NCI-H1930 (cell line): Measurements from ENCODE around the gene CACNA1C.

Source experiments
- DNase-seq, 2 experiments: peaks; one replicate each; lab custom pipeline; 2025; lab: John Stamatoyannopoulos, UW

CACNA1C gene

GRCh38 chr12:2414810-2415567, 362.2 kb downstream of the CACNA1C start:
- DNase-seq: no peak

- DNase-seq: no peak
Observed at GRCh38 chr12:2415568-2415944, 362.8 kb downstream of the CACNA1C start.

GRCh38 chr12:2416158-2416557, 363.4 kb downstream of the CACNA1C start:
- DNase-seq: no peak

- no peak for DNase-seq
Observed at GRCh38 chr12:2417481-2418160, 364.8 kb downstream of the CACNA1C start.

GRCh38 chr12:2418579-2418978, 365.8 kb downstream of the CACNA1C start:
- DNase-seq: no peak

GRCh38 chr12:2422591-2422990, 369.8 kb downstream of the CACNA1C start:
- no peak for DNase-seq

GRCh38 chr12:2429032-2429431, 376.2 kb downstream of the CACNA1C start:
- DNase-seq: no peak

GRCh38 chr12:2431810-2432209, 379.0 kb downstream of the CACNA1C start:
- no peak for DNase-seq

- DNase-seq: no peak
Observed at GRCh38 chr12:2432856-2433255, 380.1 kb downstream of the CACNA1C start.

- no peak for DNase-seq
Observed at GRCh38 chr12:2435511-2435910, 382.7 kb downstream of the CACNA1C start.

GRCh38 chr12:2439332-2440100, 386.7 kb downstream of the CACNA1C start:
- no peak for DNase-seq

- no peak for DNase-seq
Observed at GRCh38 chr12:2443776-2444175, 391.0 kb downstream of the CACNA1C start.

GRCh38 chr12:2445968-2446367, 393.2 kb downstream of the CACNA1C start:
- no peak for DNase-seq

- no peak for DNase-seq
Observed at GRCh38 chr12:2447861-2448260, 395.1 kb downstream of the CACNA1C start.

- DNase-seq: no peak
Observed at GRCh38 chr12:2449586-2449985, 396.8 kb downstream of the CACNA1C start.

GRCh38 chr12:2450553-2450952, 397.8 kb downstream of the CACNA1C start:
- DNase-seq: no peak

- no peak for DNase-seq
Observed at GRCh38 chr12:2451025-2451424, 398.2 kb downstream of the CACNA1C start.

- DNase-seq: no peak
Observed at GRCh38 chr12:2451497-2451896, 398.7 kb downstream of the CACNA1C start.

GRCh38 chr12:2453076-2453760, 400.4 kb downstream of the CACNA1C start:
- no peak for DNase-seq

GRCh38 chr12:2453761-2454090, 400.9 kb downstream of the CACNA1C start:
- DNase-seq: no peak

GRCh38 chr12:2454601-2455177, 401.9 kb downstream of the CACNA1C start:
- DNase-seq: no peak

- no peak for DNase-seq
Observed at GRCh38 chr12:2455410-2455809, 402.6 kb downstream of the CACNA1C start.
